ENCODE data around the gene FSIP1. TPM values are rescaled to one million over a fixed set of nuclear protein-coding genes. Genes with fewer than 3 reads are reported as not detected.

Gene FSIP1
- total and polyA plus RNA-seq, 2 donors = 0.27 to 3.0 TPM

DNA sequence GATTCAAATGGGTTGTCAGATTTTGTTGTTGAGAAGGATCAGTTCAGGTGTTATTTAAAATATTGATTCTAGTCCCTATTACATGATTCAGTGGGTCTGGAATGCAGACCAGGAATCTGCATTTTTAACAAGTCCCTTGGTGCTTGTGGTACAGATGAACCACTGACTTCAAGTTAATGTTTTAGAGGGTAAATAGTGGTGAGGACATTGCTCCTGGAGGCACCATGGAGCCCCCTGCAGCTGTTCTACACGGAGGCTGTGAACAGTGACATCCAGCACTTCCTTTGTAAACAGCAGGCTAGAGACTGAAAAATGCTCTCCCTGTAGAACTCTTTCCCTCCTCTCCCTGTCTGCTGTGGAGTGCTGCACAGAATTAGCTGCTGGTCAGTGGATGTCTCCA lies 4.8 kb upstream of the FSIP1 start:
- no peak for DNase-seq (ENCODE audit: extremely low spot score)
- WGBS = 22% methylated on average over 1 of the region's 1 CpG
- Histone ChIP-seq H3K36me3 (ENCODE audit: insufficient read depth) (no peaks in the 10 kb centered on the region), H3K27ac (ENCODE audit: low read depth) (no peak overlapping the region), H3K4me3 (ENCODE audit: low read depth, low read length) (no peak overlapping the region), H3K4me1 (ENCODE audit: insufficient read depth) (peaks cover 3% of the 10 kb centered on the region)

DNA sequence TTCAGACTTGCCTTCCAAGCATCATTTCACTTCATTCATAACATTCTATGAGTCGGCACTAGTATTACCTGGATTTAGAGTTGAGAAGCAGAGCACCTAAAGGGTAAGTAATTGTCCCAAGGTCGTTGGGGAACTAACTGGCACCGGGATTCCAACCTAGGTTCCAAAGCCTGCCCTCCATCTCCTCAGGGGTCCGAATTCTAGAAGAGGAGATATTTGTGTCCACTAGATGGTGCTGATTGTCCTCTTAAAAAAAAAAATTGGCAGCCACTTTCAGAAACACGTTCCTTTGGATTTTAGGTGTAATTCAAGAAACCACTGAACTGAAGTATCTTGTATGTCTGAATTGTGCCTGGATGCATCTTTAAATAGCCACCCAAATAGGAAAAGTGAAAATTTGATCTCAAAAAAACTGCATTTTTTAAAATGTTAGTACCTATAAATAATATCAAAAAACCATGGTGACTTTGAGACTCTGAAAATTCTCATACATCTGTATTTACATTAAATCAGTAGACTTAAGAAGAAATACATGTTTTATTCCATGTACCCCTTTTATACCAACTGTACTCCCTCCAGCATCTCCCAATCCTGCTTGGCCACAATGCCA lies 3.9 kb upstream of the FSIP1 start:
- H3K27ac ChIP-seq (ENCODE audit: low read depth) = no peak overlapping the region
- DNase-seq (ENCODE audit: extremely low spot score) = no peak

DNA sequence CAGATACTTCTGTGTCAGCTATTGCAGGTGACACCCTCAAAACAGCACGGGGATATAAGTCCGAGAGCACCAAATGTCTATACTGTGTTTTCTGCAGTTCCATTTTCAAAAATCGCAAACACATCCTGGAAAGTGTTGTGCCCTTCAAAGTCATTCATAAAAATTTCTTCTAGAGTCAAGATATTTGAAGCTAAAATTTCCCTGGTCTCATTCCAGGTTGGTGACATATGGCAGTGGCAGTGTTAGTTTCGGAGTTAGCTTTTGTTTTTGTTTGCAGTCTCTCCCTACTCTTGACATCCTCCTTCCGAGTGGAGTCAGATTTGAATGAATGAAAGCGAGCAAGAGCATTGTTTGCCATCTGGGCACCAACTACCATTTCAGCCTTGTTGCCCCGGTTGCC lies 3.2 kb upstream of the FSIP1 start:
- 87% methylated on average over 7 of the region's 7 CpGs for WGBS
- Histone ChIP-seq H3K27ac (ENCODE audit: low read depth) (no peak overlapping the region), H3K36me3 (ENCODE audit: insufficient read depth) (no peaks in the 10 kb centered on the region), H3K4me1 (ENCODE audit: insufficient read depth) (peaks cover 3% of the 10 kb centered on the region), H3K4me3 (ENCODE audit: low read depth, low read length) (no peak overlapping the region)
- no peak for DNase-seq (ENCODE audit: extremely low spot score)

More for the DNA sequence above, 3.9 kb upstream of the FSIP1 start:
- Histone ChIP-seq H3K36me3 (ENCODE audit: insufficient read depth) (no peaks in the 10 kb centered on the region), H3K4me1 (ENCODE audit: insufficient read depth) (peaks cover 3% of the 10 kb centered on the region), H3K4me3 (ENCODE audit: low read depth, low read length) (no peak overlapping the region)
- WGBS = 6% methylated on average over 5 of the region's 5 CpGs

DNA sequence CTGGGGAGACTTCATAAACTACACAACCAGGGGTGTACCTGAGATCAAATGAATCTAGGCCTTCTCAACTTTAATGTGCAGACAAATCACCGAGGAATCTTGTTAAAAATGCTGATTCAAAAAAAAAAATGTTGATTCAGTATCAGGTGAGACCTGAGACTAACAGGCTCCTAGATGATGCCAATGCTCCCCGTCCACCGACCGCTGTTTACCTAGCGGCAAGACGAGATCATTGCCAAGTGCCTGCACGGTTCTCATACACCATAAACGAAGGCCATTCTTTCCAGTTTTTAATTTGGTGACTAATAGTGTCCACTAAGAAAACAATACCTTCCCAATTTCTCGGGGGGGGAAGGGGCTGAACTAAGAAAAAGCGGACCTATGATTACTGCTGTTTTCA lies 2.5 kb upstream of the FSIP1 start:
- peaks cover 3% of the 10 kb centered on the region for H3K4me1 ChIP-seq (ENCODE audit: insufficient read depth)
- no peaks in the 10 kb centered on the region for H3K36me3 ChIP-seq (ENCODE audit: insufficient read depth)
- H3K4me3 ChIP-seq (ENCODE audit: low read depth, low read length) = no peak overlapping the region
- WGBS = 73% methylated on average over 10 of the region's 10 CpGs
- no peak for DNase-seq (ENCODE audit: extremely low spot score)
- no peak overlapping the region for H3K27ac ChIP-seq (ENCODE audit: low read depth)

DNA sequence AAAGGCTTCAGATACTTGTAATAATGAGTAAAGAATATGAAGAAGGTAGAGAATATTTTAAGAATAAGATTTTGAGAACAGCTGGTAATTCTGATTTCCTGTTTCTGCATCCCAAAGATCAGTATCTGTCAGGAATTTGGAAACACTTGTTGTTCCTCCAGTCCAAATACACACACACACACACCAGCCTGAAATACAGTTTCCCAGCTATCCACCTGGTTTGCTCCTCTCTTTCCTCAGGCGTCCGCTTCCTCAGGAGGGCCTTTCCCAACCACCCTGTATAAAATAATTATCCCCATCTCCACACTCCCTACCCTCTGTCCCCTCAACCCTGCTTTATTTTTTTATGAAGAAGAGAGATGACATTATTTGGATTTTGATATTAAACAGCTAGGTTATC lies 2.0 kb upstream of the FSIP1 start:
- H3K27ac ChIP-seq (ENCODE audit: low read depth) = no peak overlapping the region
- WGBS = 79% methylated on average over 2 of the region's 2 CpGs

DNA sequence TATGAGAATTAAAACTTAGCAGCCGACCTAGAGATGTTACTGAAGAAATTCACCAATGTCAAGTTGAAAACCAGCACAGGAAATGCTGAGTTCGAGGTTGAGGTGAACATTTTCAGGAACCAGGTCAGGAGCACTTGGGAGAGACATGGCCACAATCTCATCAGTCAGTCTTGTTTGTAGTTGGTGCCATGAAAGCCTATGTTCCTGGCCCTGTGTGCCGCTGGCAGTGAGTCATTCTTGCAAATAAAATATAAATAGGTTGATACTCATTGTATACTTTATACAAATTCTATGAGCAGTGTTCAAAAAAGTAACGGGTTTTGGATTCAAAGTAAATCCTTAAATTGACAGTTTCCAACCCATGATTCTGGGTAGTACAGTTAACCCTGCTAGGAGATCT lies 1.5 kb upstream of the FSIP1 start:
- Histone ChIP-seq H3K4me3 (ENCODE audit: low read depth, low read length) (no peak overlapping the region), H3K4me1 (ENCODE audit: insufficient read depth) (peaks cover 3% of the 10 kb centered on the region), H3K36me3 (ENCODE audit: insufficient read depth) (no peaks in the 10 kb centered on the region), H3K27ac (ENCODE audit: low read depth) (no peak overlapping the region)
- no peak for DNase-seq (ENCODE audit: extremely low spot score)
- 29% methylated on average over 4 of the region's 4 CpGs for WGBS

More for the DNA sequence above, 2.0 kb upstream of the FSIP1 start:
- Histone ChIP-seq H3K4me1 (ENCODE audit: insufficient read depth) (peaks cover 3% of the 10 kb centered on the region), H3K36me3 (ENCODE audit: insufficient read depth) (no peaks in the 10 kb centered on the region), H3K4me3 (ENCODE audit: low read depth, low read length) (no peak overlapping the region)
- DNase-seq (ENCODE audit: extremely low spot score) = no peak

DNA sequence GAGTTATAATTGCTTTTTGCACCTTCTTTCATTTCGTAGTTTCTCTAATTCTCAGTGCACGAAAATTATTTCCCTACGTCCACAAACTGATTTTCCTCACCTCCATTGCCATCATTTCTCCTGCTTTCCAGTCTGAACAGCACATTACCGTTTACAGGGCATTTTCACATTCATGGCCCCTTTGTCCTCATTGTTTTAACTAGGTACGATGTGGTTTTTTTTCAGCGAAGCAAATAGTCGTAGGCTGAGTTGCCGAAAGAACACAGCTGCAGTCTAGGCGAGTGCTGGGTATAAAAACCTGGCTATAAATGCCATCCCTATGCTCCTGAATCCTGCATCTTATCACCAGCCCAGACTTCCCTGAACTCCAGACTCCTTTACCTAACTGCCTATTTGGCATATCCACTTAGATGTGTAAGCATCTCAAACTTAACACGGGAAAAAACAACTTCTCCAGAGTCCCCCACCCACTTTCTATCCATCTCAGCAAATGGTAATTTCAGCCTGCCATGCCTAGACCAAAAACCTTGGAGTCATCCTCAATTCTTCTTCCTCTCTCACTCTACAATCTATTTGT lies 691 bp upstream of the FSIP1 start:
- no peak for DNase-seq (ENCODE audit: extremely low spot score)
- Histone ChIP-seq H3K36me3 (ENCODE audit: insufficient read depth) (no peaks in the 10 kb centered on the region), H3K4me1 (ENCODE audit: insufficient read depth) (peaks cover under 1% of the 10 kb centered on the region), H3K27ac (ENCODE audit: low read depth) (peak overlapping the region; percentile 25), H3K4me3 (ENCODE audit: low read depth, low read length) (peak overlapping the region; percentile 59)
- 1% methylated on average over 10 of the region's 10 CpGs for WGBS

DNA sequence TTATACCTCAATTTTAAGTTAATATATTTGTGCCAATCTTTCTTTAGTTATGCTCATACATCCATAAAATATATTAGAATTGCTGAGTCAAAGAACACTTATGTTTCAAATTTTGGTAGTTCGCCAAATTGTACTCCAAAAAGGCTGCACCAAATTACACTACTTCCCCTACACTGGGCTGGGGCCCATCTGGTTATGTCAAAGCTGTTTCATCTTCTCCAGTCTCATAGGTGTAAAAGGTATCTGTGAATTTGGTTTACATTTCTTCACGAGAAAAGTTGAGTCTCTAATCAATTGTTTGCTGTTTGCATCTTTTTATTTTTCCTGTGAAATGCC lies 706 bp downstream of the FSIP1 start:
- no peak overlapping the region for H3K4me3 ChIP-seq (ENCODE audit: low read depth, low read length)
- WGBS = 72% methylated on average over 2 of the region's 2 CpGs
- DNase-seq (ENCODE audit: extremely low spot score) = no peak
- H3K36me3 ChIP-seq (ENCODE audit: insufficient read depth) = no peaks in the 10 kb centered on the region
- no peaks in the 10 kb centered on the region for H3K4me1 ChIP-seq (ENCODE audit: insufficient read depth)
- H3K27ac ChIP-seq (ENCODE audit: low read depth) = peak overlapping the region; percentile 51

DNA sequence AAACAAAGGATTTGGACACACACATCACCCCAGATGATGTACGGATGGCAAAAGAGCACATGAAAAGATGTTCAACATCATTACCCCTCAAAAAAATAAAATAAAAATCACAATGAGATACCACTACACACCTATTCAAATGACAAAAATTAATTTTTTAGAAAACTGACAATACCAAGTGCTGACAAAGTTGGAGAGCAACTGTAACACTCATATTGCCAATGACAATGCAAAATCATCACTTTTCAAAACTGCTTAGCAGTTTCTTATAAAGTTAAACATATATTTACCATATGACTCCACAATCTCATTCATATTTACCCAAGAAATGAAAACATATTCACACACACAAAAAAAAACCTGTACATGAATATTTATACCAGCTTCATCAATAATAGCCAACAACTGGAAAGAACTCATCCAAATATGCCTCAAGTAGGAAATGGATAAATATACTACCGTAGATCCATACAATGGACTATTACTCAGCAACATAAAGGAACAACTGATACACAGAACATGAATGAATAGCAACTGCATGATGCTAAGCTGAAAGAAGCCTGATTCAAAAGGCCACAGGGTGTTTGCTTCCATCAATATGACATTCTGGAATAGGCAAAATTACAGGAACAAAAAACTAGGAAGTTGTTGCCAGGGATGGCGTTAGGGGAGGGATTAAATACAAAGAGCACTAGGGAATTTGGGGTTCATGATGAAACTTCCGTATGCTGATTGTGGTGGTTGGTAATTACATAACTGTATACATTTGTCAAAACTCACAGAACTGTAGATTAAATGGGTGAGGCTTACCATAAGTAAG lies 1.3 kb downstream of the FSIP1 start:
- no peaks in the 10 kb centered on the region for H3K36me3 ChIP-seq (ENCODE audit: insufficient read depth)
- WGBS = 91% methylated on average over 4 of the region's 4 CpGs
- H3K4me1 ChIP-seq (ENCODE audit: insufficient read depth) = no peaks in the 10 kb centered on the region
- no peak overlapping the region for H3K27ac ChIP-seq (ENCODE audit: low read depth)
- H3K4me3 ChIP-seq (ENCODE audit: low read depth, low read length) = no peak overlapping the region
- DNase-seq (ENCODE audit: extremely low spot score) = no peak

DNA sequence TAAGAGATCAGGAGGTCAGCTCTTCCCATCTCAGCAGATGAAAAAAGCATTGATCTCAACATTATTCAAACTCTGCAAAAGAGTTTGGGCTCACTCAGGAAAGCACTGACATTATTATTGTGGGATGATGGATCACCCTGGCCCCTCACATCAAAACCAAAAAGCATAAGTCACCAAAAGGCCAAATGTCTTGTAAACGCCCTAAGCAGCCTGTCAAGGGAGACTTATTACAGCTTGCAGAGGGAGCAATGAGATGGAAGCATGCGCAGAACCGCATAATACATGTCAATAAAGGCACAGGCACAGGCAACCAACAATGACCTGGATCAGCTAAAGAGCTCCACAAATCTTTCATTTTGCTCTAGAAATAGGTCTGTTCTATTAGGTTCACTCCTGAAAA lies 4.6 kb downstream of the FSIP1 start:
- Histone ChIP-seq H3K27ac (ENCODE audit: low read depth) (no peak overlapping the region), H3K4me1 (ENCODE audit: insufficient read depth) (no peaks in the 10 kb centered on the region), H3K4me3 (ENCODE audit: low read depth, low read length) (no peak overlapping the region), H3K36me3 (ENCODE audit: insufficient read depth) (no peaks in the 10 kb centered on the region)
- no peak for DNase-seq (ENCODE audit: extremely low spot score)
- 41% methylated on average over 3 of the region's 3 CpGs for WGBS

DNA sequence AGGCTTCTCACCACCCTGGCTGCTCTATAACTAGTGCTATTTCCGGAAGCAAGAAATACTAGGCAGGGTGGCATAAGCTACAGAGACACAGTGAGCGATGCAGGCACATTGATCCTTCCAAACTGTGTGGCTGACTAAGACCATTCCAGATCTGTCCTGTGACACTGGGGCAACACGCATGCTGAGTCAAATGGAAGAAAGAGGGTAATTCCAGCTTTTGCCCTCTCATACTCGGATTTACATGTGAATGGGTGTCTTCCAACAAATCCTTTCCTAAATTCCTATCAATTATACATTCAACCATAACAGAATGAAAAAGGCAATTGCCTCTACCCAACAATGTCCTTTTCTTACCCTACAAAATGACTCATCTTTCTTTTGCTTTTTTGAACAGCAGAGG lies 5.1 kb downstream of the FSIP1 start:
- Histone ChIP-seq H3K4me3 (ENCODE audit: low read depth, low read length) (no peak overlapping the region), H3K27ac (ENCODE audit: low read depth) (no peak overlapping the region)
- WGBS = 75% methylated on average over 4 of the region's 4 CpGs

DNA sequence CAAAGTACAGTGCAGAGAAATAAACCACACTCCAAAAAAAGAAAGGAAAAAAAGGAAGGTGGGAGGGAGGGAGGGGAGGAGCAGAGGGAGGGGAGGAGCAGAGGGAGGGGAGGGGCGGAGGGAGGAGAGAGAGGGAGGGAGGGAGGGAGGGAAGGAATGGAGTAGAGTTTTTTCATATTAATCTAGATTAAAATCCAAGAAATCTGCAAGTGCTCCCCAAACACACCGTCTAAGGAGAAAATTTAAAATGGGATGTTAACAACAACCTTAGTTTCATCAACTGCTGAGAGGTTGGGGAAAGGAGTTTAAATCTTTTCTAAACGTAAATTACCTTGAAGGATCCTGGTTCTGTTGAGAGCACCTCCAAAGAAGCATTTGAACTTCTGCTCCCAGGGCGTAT lies 6.6 kb downstream of the FSIP1 start:
- Histone ChIP-seq H3K27ac (ENCODE audit: low read depth) (no peak overlapping the region), H3K4me1 (ENCODE audit: insufficient read depth) (no peaks in the 10 kb centered on the region), H3K36me3 (ENCODE audit: insufficient read depth) (no peaks in the 10 kb centered on the region), H3K4me3 (ENCODE audit: low read depth, low read length) (no peak overlapping the region)
- no peak for DNase-seq (ENCODE audit: extremely low spot score)
- 88% methylated on average over 3 of the region's 4 CpGs for WGBS

More for the DNA sequence above, 5.1 kb downstream of the FSIP1 start:
- DNase-seq (ENCODE audit: extremely low spot score) = no peak
- Histone ChIP-seq H3K4me1 (ENCODE audit: insufficient read depth) (no peaks in the 10 kb centered on the region), H3K36me3 (ENCODE audit: insufficient read depth) (no peaks in the 10 kb centered on the region)

DNA sequence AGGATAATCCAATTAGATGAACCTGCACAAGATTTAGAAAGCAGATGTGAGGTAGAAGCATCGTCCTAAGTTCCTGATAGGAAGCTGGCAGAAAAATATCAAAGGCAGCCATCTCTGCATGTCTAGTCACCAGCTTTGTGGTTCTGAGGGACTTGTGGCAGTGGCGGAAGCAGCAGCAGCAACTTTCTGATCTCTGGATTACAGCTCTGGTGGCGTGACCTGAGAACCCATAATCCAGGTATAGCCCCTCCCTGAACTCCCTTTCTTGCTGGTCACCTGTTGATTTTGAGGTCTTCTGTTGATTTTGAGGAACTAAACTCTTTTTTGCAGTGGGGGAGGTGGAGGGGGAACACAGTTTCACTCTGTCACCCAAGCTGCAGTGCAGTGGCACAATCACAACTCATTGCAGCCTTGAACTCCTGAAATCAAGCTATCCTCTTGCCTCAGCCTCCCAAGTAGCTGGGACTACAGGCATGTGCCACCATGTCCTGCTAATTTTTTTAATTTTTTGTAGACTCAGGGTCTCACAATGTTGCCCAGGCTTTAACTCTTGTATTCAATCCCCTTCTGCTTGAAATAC lies 7.9 kb downstream of the FSIP1 start:
- WGBS = 79% methylated on average over 3 of the region's 3 CpGs
- Histone ChIP-seq H3K4me3 (ENCODE audit: low read depth, low read length) (no peak overlapping the region), H3K36me3 (ENCODE audit: insufficient read depth) (no peaks in the 10 kb centered on the region), H3K27ac (ENCODE audit: low read depth) (no peak overlapping the region), H3K4me1 (ENCODE audit: insufficient read depth) (no peaks in the 10 kb centered on the region)
- DNase-seq (ENCODE audit: extremely low spot score) = no peak

All from urinary bladder (tissue), 4 donors.